Heart left ventricle (tissue), 13 donors: ENCODE data around the gene RAI1.

ENCODE experiments used
- CTCF ChIP-seq, 12 donors: fragments of 200-600 bp; sonication (generic) in 4 of 12; IDR thresholded peaks; one replicate each; pipeline versions ENCODE4 v1.5.0 to v1.8.0; 2018 to 2022; ENCODE audit warnings: antibody characterized with exemption in 12 of 12, mild to moderate bottlenecking in 5 of 12
- POLR2A ChIP-seq, 2 donors: fragments of 450-650 bp; IDR thresholded peaks; one replicate each; pipeline ENCODE4 v1.6.1; 2017; ENCODE audit warnings: antibody characterized with exemption in 2 of 2, mild to moderate bottlenecking in 2 of 2, moderate library complexity in 2 of 2
- donor health status: ischemic (EF 13 %, LVEDD 7.1; RV severe dilation, severe dysfunction).
- donor health status: DM: no; HTN: yes; CAD: no.
- donor health status: DM: no; HTN: no; CAD: no.
- donor health status: ischemic (EF 25% LVEDD 6.9; RV normal size, moderate dysfunction).
- donor health status: ischemic (EF 25% LVEDD 5.7; RV mildly dilated, moderate dysfunction).
- donor health status: ischemic (EF 35%, LVEDD 5.7; RV mildly dilated, moderate dysfunction).
- donor health status: nonischemic (EF 11% LVEDD 7.7; RV severe dilation, severe dysfunction).
- donor health status: DM: yes; HTN: yes; CAD: no.
- donor health status: PGD.
- donor health status: ischemic (EF 29% LVEDD 5.4; RV normal size, mild dysfunction).
- donor health status: nonischemic (EF 23%, LVEDD 6.1; RV moderate dilation, normal function).

- TF ChIP-seq CTCF (IDR thresholded peaks at IDR 0.05) = no peak
- no peak for TF ChIP-seq POLR2A (IDR thresholded peaks at IDR 0.05)
Measured at GRCh38 chr17:17672453-17673368, 8.5 kb upstream of the RAI1 start.
